IPS-NIHi11 (cell line): Measurements from ENCODE around the gene NAP1L4.
A peak's percentile ranks its signal among the peaks of the same experiment; 100 is the strongest.
"Not testable (repeated sequence)": the region's sequence is repeated elsewhere in the genome, so short reads cannot be mapped to it uniquely, and the experiment has no call there.

Experiments used
- DNase-seq: peaks from one replicate; pipeline ENCODE4 v3.0.0; 2012; ENCODE audit warnings: mixed read lengths, low spot score

Gene NAP1L4

DNA sequence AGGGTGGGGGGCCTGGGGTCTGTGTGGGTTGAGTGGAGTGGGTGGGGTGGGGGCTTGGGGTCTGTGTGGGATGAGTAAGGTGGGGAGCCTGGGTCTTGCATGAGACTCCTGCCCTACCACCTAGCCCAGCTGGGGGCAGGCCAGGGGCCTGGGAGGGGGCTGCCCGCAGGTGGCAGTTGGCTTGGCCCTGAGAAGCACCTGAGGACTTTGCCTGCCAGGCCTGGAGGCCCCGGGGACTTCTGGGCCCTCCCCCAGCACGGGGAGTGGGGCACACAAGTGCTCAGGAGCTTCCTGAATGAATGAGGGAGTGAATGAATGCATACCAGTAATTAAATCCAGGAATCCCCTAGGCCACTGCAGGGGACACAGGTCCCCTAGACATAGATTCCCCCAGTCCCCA, 69.5 kb downstream of the NAP1L4 start:
- DNase-seq: no peak

DNA sequence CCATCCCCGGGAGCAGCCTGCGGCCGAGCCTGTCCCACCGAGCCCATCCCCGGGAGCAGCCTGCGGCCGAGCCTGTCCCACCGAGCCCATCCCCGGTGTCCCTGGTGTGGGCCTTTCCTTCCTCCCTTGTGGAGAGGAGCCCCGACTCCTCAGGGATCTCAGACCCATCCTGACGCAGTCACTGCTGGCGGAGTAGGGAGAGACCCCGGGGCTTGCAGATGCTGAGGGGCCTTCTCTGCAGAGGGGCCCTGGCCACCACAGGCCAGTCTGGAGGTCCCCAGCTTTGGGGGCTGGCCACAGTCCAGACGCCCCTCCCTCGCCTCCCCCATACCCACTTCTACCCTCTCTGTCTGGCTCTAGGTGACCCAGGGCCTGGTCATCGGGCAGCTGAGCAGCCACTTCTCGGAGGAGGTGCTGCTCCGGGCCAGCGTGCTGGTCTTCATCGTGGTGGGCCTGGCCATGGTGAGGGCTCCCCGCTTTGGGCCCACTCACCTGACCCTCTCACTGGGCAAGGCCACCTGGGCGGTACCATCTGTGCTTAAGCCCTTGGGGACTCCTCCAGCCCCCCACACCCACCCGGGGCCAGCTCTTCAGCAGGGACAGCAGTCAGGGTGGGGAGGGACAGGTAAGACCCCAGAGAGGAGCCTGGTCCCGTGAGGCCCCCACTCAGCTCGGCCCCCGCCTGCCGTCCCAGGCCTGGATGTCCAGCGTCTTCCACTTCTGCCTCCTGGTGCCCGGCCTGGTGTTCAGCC, 70.2 kb downstream of the NAP1L4 start:
- DNase-seq: no peak

DNA sequence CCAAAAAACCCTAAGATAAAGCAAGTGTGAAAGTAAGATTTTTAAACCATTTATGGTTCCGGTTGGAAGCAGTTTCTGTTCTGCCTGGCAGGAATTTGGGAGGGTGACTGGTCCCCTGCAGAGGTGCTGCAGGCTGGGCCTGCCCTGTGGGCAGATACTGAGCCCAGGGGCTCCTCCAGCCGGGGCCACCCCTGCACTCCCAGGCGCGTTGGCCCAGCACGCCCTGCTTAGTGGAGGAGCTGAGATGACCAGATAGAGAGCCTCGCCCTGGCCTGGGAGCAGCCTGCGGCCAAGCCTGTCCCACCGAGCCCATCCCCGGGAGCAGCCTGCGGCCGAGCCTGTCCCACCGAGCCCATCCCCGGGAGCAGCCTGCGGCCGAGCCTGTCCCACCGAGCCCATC, 70.9 kb downstream of the NAP1L4 start:
- DNase-seq: peak; percentile 50

DNA sequence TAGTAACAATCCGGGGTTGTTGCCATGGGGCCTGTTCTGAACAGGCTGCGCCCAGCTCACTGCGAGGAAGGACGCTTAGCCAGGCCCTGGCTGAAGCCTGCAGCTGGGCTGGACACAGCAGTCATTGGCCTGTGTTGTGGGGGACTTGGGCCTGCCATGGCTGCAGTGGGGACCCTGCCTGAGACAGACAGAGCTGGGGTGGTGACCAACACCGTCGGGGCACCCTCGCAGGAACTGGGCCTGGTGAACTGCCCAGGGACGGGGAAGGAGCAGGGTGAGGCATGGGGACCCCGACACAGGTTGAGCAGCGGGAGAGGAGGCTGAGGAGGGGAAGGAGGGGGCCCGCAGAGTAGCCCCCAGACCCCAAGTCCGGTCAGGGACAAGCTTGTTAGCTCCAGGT, 71.8 kb downstream of the NAP1L4 start:
- DNase-seq: no peak

DNA sequence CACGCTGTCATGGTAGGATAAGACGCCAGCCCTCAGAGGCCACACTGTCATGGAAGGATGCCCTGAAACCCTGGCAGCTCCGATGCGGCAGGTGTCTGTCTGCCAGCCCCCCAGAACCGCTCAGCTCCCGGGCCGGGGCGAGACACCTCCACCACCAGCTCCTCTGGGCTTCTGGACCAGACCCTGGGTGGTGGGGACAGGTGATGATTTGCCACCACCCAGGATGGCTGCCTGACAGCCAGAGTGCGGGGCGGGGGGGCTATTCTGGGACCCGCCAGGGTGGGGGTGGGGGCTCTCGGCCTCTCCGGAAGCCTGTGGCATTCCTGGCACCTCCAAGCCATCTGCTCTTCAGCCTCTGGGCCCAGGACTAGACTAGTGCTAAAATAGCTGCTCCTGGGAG, 72.3 kb downstream of the NAP1L4 start:
- no peak for DNase-seq

DNA sequence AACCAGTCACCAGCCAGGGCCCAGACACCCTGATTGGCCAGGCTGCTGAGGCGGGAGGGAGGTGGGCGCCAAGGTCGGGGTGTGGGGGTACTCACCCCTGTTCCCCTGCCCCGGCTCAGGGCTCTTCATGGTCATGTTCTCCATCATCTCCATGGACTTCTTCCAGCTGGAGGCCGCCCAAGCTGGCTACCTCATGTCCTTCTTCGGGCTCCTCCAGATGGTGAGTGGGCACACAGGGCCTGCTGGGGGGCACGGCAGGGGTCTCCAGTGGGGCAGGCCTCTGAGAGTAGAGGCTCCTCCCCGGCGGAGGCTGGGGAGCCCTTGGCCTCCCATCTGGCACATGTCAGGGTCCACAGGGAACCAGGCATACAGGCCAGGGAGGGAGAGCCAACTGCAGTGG, 72.9 kb downstream of the NAP1L4 start:
- no peak for DNase-seq

DNA sequence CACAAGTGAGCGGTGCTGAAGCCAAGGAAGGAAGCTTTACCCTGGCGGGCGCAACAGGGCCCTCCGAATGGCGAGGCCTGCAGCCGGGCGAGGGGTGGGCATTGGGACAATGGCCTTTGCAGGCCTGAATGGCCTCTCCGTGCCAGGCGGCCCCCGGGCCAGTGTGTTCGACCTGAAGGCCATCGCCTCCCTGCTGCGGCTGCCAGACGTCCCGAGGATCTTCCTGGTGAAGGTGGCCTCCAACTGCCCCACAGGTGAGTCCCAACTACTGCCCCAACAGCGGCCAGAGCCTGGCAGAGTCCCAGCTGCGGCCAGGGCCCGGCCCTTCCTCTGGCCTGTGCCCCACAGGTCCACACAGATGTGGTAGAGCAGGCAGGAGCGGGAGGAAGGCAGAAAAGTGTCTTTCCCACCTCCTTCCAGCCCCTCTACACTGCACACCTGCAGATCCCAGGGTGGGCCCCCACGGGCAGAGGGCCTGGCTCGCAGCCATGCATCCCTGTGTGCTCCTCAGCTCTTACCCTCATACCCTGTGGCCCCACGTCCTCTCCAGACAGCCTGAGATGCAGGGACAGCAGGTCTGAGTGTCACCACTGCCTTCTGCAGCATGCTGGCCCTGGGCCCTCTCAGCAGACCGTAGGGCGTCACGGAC, 74.2 kb downstream of the NAP1L4 start:
- no peak for DNase-seq

DNA sequence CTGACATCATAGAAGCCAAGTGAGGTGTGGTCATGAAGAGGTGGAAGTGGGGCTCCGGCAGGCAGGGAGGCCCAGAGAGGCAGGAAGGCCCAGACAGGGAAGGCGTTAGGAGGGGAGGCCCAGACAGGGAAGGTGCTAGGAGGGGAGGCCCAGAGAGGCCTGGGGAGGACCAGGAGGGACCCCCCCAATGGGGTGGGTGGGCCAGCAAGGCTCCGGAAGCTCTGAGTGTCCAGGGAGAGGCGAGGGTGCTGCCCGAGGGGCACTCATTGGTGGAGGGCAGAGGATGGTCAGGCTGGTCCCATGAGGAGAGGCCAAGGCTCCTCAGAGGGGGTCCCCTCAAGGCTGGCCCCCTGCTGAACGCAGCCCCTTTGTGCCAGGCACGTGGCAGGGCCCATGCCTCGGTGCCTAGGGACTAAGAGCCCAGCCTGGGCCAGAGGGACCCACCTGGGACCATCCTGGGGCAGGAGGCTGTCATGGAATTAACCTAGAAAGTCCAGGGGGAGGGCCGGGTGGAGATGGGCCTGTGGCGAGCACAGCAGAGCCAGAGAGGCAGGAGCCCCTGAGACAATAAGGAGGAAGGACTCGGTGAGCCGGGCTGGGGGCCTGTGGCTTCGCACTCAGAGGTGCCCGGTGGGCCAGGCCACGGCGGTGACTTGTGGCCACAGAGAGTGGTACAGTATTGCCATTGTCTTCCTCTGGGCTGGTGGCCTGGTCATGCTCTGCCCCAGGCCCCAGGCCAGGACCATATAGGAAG, 75.1 kb downstream of the NAP1L4 start:
- peak; percentile 27 for DNase-seq

DNA sequence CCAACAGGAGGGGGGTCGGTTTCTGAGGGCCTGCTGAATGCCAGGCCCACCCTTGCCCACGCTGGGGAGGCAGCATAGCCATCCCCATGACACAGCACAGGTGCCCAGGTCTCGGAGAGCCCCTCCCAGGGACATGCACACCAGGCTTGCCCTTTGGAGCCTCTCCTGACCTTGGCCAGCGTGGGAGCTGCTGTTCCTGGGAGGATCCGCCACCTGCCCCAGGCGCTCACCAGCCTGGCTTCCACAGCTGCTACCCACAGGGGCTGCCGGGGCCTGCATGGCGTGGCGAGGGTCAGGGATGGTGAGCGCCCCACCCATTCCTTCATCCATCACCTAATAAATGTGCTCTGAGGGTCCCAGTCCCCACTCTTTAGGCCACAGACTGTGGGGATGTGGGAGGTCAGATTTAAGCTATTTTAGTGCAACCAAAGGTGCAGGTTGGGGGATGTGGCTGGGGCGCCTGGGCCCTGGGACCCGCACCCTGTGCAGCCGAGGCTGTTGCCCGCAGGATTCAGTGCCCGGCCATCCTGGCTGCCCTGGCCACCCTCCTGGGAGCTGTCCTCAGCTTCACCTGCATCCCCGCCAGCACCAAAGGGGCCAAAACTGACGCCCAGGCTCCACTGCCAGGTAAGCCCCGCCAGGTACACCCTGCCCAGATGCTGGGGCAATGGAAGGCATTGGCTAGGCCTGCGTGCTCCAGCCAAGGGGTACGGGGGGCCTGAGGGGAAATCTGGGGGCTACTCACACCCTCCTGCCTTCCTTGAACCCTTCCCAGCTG, 75.8 kb downstream of the NAP1L4 start:
- DNase-seq: no peak

DNA sequence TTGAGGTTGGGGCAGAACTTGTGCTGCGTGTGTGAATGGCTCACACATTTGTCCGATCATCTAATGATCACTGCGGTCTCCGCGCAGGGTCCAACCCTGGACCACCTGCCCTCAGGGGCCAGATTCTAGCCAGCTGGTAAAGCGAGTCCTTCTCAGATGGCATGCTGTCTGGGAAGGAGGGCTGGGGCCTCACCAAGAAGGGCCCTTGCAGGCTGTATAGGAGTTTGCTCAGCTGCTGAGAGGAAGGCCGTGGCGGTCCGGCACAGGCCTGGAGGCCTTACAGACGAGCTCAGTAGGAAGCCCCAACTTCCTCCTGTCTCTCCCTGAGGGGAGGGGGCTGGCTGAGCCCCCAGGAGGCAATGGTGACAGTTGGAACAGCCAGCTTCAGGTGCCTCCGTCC, 76.7 kb downstream of the NAP1L4 start:
- DNase-seq: no peak

DNA sequence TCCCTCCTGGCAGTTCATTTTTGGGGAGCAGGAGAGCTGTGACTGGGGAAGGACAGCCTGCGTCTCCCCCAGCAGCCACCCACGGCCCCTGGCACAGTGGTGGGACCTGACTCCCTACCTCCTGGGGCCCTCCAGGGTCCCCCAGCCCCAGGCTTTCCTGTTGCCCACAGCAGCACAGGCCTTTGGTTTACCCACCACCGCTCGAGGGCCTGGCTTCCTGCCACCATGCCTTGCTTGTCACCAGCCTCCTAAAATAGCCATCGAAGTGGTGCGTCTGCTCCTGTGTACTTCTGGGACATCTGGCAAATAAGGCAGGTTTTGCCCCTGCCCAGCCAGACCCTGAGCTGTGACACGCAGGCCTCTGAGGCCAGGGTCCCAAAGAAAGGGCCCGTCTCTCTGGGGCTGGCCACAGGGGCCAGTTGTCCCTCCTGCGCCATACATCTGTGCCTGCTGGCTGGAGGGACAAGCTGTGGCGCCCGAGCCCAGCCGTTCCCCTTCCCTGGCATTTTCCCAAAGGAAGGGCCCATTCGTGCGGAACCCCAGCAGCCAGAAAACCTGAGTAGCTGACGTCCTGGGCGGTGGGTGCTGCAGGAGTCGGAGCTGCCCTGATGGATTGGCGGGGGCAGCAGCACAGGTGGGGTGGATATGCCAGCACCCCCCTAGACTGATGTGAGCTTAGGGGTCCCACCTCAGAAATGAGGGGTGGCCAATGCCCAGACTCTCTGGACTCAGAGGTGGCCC, 77.5 kb downstream of the NAP1L4 start:
- DNase-seq: no peak

DNA sequence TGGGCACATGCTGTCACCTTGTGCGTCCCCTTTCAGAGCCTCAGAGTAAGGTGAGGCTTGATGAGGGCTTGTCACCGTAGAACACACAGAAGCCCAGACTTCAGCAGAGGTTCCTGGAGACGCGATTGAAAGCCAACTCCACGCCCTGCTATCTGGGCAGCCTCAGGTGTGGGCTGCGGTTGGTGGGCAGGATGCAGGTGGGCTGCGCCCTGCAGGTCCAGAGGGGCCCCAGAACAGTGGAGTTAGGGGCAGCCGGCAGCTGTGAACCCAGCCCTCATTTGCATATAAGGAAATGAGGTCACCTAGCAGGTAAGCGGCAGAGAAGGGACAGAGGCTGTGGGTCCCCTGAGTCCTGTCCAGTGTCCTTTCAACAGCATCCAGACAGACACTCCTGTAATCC, 78.4 kb downstream of the NAP1L4 start:
- no peak for DNase-seq

DNA sequence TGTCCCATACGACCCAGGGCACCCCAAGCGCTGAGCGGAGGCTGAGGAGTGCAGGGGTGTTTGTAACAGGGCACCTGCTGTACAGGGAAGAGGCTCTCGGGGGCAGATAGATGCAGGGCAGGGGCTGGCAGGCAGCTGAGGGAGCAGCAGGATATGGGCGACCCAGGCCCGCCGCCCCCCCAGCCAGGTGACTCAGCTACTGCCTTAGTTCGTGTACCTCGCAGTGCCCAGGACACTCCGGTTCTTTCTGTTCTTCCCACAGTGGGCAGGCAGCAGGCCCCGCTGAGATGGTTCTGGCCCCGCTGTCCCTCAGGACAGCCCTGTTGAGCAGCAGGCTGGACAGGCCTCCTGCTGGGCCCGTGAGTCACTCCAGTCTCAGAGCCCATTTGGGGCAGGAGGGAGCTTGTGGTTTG, 79.1 kb downstream of the NAP1L4 start:
- DNase-seq: no peak

DNA sequence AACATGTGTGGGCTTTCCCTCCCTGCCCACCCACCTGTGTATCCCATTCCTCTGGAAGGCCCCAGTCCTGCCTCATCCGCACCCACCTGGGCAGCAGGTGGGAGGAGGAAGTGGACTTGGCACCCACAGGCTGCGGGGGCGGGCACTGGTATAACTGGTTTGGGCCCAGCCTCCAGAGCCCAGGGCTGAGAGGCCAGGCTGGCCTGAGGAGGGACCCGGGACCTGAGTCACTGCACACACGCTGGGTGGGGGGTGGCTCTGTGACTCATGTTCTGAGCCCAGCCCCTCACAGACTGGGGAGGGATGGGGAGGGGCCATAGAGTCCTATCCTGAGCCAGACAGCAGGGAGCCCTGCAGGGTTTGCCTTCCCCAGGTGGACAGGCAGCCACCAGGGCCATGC, 79.6 kb downstream of the NAP1L4 start:
- DNase-seq: peak; percentile 81

DNA sequence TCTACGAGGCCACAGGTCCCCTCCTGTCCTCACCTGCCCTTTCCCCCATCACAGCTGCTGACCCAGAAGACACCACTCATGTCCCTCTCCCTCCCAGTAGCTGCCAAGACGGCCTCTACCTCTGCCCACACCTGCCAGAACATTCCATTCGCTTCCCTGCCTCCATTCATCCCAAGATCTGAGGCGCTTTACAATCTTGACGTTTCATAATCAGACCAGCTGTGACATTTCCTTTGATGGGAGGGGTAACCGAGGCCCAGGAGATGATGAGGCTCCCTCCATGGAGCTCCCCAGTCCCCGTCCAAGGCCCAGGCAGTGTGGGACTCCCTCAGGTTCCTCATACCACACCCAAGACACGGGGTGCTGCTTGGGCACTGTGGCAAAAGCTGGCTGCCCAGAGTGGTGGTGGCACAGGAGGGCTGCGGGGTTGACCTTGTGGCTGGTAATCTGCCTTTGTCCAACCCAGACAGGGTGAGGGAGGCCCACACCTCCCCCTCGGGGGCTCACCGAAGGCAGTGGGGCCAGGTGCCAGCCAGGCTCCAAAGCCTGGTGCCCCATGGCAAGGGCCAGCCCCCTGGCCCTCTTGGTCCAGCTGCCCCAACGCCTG, 80.2 kb downstream of the NAP1L4 start:
- DNase-seq: no peak

DNA sequence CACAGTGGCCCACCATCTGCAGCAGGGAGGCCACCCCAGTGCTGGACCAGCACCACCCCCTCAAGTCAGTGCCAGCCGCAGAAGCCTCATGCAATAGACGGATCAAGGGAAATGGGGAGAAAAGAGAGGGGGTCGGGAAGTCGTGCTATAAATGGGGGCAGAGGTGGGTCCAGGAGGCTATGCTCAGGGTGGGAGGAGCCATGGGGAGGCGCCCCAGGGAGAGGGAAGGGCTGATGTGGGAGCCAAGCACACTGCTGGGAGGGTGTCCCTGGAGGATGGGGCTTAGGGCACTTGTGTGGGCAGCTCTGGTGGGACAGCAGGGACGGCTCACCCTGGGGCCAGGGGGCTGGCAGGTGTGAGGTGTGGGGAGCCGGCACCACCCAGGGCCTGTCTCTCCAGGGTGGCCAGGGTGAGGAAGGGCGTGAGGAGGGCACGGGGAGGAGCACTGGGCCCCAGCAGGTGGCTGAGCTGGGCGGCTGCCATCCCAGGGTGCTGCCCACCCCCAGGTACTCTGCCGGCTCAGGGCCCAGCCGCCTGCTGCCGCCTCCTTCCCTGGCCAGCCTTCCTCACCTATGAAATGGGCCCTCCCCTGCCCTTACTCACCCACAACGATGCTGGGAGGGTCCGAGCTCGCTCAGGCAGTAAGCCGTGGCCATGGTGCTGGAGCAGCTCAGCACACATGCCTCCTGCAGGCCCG, 80.9 kb downstream of the NAP1L4 start:
- DNase-seq: no peak

DNA sequence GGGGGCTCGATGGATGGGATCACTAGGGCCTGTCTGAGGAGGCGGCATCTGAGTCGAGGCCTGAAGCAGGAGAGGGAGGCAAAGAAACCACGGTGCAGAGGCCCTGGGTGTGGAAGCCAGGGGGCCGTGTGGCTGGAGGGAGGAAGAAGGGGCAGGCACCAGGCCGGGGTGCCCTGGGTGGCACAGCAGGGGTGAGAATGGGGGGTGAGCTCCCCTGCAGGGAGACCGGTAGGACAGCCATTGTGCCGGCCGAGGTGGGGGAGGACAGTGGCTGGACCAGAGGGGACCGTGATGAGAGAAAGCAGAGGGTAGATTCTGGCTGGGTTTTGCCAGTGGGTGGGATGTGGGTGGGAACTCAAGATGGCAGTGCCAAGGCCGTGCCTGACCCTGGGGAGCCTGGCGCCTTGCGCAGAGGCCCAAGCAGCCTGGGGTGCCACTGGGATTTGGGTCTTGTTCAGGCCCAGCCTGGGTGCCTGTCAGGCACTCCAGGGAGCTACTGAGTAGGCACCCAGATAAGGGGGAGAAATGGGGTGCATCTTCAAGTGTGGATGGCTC, 81.7 kb downstream of the NAP1L4 start:
- DNase-seq: no peak

DNA sequence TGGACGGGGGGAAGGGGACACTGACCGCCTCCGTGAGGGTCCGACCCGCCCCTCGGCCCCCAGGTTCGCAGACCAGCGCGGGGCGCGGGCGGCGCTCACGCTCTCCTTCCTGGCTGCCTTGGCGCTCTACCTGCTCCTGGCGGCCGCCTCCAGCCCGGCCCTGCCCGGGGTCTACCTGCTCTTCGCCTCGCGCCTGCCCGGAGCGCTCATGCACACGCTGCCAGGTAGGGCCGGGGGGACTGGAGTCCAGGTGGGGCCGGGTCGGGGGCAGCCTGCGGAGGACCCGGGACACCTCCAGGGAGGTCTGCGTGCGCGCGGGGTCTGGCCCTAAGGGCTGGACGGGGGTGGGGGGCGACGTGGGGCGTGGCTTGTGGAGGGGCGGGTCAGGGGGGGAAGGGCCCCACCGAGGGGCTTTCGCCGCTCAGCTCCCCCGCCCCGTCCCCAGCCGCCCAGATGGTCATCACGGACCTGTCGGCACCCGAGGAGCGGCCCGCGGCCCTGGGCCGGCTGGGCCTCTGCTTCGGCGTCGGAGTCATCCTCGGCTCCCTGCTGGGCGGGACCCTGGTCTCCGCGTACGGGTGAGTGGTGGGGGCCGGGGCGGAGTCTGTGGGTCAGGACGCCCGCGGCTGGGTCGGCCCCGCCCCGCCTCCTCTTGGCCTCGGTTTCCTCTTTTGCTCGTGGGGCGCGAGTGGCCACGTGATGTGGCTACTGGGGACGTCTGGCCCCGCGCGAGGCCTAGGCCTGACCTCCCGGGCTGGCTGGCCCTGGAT, 82.8 kb downstream of the NAP1L4 start:
- peak; percentile 78 for DNase-seq

DNA sequence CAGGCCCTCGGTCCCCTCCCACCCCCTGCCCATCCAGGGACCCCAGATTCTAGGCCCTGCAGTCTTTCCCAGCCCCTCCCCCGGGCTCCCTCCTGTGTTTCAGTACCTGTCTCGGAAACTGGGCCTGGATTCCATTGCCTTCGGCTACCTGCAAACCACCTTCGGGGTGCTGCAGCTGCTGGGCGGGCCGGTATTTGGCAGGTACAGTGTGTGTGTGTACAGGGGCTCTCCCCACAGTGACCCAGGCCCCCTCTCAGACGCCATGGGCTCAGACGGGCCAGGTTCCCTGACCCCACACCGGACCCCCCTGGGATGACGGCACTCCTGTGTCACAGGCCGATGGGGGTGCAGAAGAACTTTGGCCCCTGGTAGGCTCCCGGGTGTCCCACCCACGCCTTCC, 84.0 kb downstream of the NAP1L4 start:
- no peak for DNase-seq

DNA sequence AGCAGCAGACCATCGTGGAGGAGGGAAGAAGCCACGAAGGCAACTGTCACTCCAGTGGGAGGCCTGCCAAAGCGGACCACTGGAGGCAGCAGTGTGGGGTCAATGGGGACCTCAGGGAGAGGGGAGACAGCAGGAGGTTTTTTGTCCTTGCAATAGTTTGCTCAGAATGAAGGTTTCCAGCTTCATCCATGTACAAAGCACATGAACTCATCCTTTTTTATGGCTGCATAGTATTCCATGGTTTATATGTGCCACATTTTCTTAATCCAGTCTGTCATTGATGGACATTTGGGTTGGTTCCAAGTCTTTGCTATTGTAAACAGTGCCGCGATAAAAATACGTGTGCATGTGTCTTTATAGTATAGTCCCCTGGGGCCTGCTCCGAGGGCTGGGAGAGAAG, 86.8 kb downstream of the NAP1L4 start:
- not testable (repeated sequence) for DNase-seq
